ENCODE results near the gene ATP5F1B.

DNA sequence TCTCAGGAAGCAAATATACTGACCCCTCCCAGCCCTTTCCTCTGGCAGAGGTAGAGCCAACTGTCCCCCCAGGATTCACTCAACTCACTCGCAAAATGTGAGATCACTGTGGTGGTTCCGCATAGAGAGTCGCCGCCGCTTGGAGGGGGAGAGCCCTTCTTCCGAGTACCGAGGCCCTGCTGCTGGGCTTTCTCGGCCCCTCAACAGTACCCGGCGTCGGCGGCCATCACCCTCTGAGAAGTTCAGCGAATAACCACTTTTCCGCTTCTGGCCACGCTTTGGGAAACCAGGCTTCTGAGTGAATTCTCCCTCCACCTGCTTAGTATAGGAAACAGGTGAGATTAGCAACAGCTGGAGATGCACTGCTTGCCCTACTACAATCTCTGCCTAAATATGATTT, 46.7 kb downstream of the ATP5F1B start:
- TF ChIP-seq CTCF (conservative IDR thresholded peaks at IDR 0.05 in 1 of 2, IDR thresholded peaks at IDR 0.05 in 1 of 2; ENCODE audit: low read depth in 1 of 2, low read length in 2 of 2) (no peak), EZH2 (IDR thresholded peaks at IDR 0.05; ENCODE audit: low read length, missing control alignments) (no peak)
